Measurements from ENCODE around the gene OPCML. TPM values are rescaled to one million over a fixed set of nuclear protein-coding genes. Genes with fewer than 3 reads are reported as not detected.

Gene OPCML
- total and polyA plus RNA-seq, 2 of the 13 experiments (the other 11 are each of a cell fraction or from before 2014, with no cell fraction given), result not detected

DNA sequence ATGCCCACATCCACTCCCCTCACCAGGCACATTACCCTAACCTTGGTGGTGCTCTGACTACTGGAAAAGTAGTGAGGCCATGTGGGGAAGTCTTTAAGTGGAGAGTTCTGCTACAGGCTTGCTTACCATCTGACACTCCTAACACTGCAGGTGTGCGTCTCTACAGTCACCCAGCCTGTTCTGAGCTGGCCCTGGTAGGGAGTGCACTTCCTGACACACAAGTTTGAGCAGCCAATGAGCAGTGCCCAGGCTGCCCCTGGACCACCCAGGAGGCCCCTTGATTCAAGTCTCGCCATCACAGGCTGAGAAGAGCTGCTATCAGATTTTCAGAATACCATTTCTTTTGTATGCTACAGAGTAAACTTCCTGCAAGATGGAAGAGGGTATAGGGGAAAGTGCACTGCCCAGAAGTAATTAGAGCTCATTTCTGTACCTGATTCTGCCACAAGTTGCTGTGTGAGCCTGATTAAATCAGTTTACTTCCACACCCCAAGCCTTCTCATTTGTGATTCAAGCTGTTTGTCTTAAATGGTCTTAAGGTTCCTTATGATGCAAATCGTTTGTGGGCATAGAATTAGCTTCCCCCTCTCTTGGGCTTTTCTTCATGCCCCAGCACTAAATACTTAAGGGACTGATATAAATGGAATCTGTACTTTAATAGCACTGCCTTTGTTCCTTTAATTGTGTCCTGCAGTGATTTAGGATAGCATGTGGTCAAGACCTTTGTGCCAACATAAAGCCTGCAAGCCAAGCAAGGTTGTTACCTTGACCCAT is 22.2 kb downstream of the OPCML start:
- Histone ChIP-seq H3K4me1 (ENCODE audit: insufficient read depth, low read length) (no peaks in the 10 kb centered on the region), H3K27me3 (ENCODE audit: control insufficient read depth in 1 of 2, insufficient read depth in 2 of 2, low read length in 2 of 2) (peaks cover 1 to 3% of the 10 kb centered on the region in 2 experiments; a peak in 2 of 5 replicates), H2AFZ (ENCODE audit: low read length) (no peak overlapping the region), H3K36me3 (replicated peaks in 1 of 2; ENCODE audit: control insufficient read depth in 1 of 2, insufficient read depth in 2 of 2, low read length in 2 of 2) (no peaks in the 10 kb centered on the region), H3K9me3 (ENCODE audit: low read length) (no peaks in the 10 kb centered on the region), H3K4me2 (ENCODE audit: low read depth, low read length) (no peak overlapping the region), H3K9ac (ENCODE audit: insufficient read depth, low read depth, low read length) (no peak overlapping the region), H3K4me3 (replicated peaks in 1 of 3; ENCODE audit: insufficient read depth in 1 of 3, low read depth in 2 of 3, low read length in 3 of 3) (no peak overlapping the region), H4K20me1 (ENCODE audit: insufficient read depth, low read length) (no peaks in the 10 kb centered on the region), H3K27ac (ENCODE audit: extremely low read length, insufficient read depth, low read length) (no peak overlapping the region), H3K79me2 (ENCODE audit: insufficient read depth, low read length) (no peaks in the 10 kb centered on the region)
- no peak for ATAC-seq
- ChIA-PET CTCF (ENCODE audit: low intra/inter-chr PET ratio, low total read pairs) (no interaction called here), POLR2A (no interaction called here)
- BruUV-seq (replicated peaks), result no TSS peak
- WGBS (ENCODE audit: low lambda C conversion rate), result 0% methylated on average over 2 of the region's 3 CpGs
- in situ Hi-C loops (cut with HindIII; ENCODE audit: extremely low pct_ligation_motif_present, low pct_unique_long_range_greater_than_20kb) (no loop called here), intact Hi-C loops (cut with micrococcal nuclease; ENCODE audit: unreplicated experiment) (no loop called here)
- DNase-seq (ENCODE audit: low spot score), result no peak
- FAIRE-seq, result no peak
- TF ChIP-seq AGO2 (optimal IDR thresholded peaks at IDR 0.05; ENCODE audit: low read depth, low read length) (no peak), ZNF737 (CRISPR knock-in tag; IDR thresholded peaks at IDR 0.05; ENCODE audit: borderline replicate concordance) (no peak), ZNF496 (CRISPR knock-in tag; IDR thresholded peaks at IDR 0.05; ENCODE audit: insufficient replicate concordance) (no peak), ZZZ3 (CRISPR knock-in tag; IDR thresholded peaks at IDR 0.05; ENCODE audit: borderline replicate concordance) (no peak), NKX3-1 (CRISPR knock-in tag; IDR thresholded peaks at IDR 0.05) (no peak)
- TF ChIP-seq, protein P1, sequence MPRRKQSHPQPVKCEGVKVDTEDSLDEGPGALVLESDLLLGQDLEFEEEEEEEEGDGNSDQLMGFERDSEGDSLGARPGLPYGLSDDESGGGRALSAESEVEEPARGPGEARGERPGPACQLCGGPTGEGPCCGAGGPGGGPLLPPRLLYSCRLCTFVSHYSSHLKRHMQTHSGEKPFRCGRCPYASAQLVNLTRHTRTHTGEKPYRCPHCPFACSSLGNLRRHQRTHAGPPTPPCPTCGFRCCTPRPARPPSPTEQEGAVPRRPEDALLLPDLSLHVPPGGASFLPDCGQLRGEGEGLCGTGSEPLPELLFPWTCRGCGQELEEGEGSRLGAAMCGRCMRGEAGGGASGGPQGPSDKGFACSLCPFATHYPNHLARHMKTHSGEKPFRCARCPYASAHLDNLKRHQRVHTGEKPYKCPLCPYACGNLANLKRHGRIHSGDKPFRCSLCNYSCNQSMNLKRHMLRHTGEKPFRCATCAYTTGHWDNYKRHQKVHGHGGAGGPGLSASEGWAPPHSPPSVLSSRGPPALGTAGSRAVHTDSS (CRISPR knock-in tag; conservative IDR thresholded peaks at IDR 0.05), result no peak

DNA sequence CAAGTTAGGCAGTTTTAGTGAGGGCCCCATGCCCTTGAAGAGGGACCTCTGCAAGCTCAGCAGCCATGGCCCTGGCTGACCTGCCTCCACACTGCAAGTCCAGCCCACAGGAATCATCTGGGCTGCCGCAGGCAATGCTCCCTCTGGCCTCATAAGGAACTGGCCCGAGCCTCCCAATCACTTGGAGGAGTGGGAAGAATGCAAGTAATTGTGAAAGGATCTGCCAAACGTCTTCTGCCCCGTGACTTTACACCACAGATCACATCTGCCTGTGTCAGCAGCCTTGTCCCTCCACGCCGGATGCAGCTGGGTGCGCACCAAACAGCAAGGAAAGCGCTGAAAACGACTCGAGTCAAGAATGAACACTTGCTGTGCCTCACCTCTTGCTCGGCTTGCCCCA is 23.8 kb downstream of the OPCML start:
- H3K27ac ChIP-seq (ENCODE audit: extremely low read length, insufficient read depth, low read length), result no peak overlapping the region
- H2AFZ ChIP-seq (ENCODE audit: low read length), result no peak overlapping the region
- intact Hi-C loops (cut with micrococcal nuclease; ENCODE audit: unreplicated experiment) (no loop called here), in situ Hi-C loops (cut with HindIII; ENCODE audit: extremely low pct_ligation_motif_present, low pct_unique_long_range_greater_than_20kb) (no loop called here)
- no peaks in the 10 kb centered on the region for H3K36me3 ChIP-seq (replicated peaks in 1 of 2; ENCODE audit: control insufficient read depth in 1 of 2, insufficient read depth in 2 of 2, low read length in 2 of 2)
- no TSS peak for BruUV-seq (replicated peaks)
- no peaks in the 10 kb centered on the region for H3K9me3 ChIP-seq (ENCODE audit: low read length)
- ChIA-PET POLR2A (no interaction called here), CTCF (ENCODE audit: low intra/inter-chr PET ratio, low total read pairs) (no interaction called here)
- H3K4me2 ChIP-seq (ENCODE audit: low read depth, low read length), result no peak overlapping the region
- DNase-seq (ENCODE audit: low spot score) (no peak), ATAC-seq (no peak), FAIRE-seq (no peak)
- WGBS (ENCODE audit: low lambda C conversion rate), result 21% methylated on average over 8 of the region's 11 CpGs
- no peaks in the 10 kb centered on the region for H3K4me1 ChIP-seq (ENCODE audit: insufficient read depth, low read length)
- H4K20me1 ChIP-seq (ENCODE audit: insufficient read depth, low read length), result no peaks in the 10 kb centered on the region
- no peak overlapping the region for H3K9ac ChIP-seq (ENCODE audit: insufficient read depth, low read depth, low read length)
- no peak overlapping the region for H3K4me3 ChIP-seq (replicated peaks in 1 of 3; ENCODE audit: insufficient read depth in 1 of 3, low read depth in 2 of 3, low read length in 3 of 3)
- H3K27me3 ChIP-seq (ENCODE audit: control insufficient read depth in 1 of 2, insufficient read depth in 2 of 2, low read length in 2 of 2), result peaks cover 1 to 7% of the 10 kb centered on the region in 2 experiments; a peak in 1 of 5 replicates
- no peaks in the 10 kb centered on the region for H3K79me2 ChIP-seq (ENCODE audit: insufficient read depth, low read length)
- TF ChIP-seq, protein P2, sequence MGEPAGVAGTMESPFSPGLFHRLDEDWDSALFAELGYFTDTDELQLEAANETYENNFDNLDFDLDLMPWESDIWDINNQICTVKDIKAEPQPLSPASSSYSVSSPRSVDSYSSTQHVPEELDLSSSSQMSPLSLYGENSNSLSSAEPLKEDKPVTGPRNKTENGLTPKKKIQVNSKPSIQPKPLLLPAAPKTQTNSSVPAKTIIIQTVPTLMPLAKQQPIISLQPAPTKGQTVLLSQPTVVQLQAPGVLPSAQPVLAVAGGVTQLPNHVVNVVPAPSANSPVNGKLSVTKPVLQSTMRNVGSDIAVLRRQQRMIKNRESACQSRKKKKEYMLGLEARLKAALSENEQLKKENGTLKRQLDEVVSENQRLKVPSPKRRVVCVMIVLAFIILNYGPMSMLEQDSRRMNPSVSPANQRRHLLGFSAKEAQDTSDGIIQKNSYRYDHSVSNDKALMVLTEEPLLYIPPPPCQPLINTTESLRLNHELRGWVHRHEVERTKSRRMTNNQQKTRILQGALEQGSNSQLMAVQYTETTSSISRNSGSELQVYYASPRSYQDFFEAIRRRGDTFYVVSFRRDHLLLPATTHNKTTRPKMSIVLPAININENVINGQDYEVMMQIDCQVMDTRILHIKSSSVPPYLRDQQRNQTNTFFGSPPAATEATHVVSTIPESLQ (CRISPR knock-in tag; conservative IDR thresholded peaks at IDR 0.05), result no peak
- TF ChIP-seq ZNF572 (CRISPR knock-in tag; IDR thresholded peaks at IDR 0.05) (no peak), STAG1 (CRISPR knock-in tag; IDR thresholded peaks at IDR 0.05) (no peak), SRSF9 (IDR thresholded peaks at IDR 0.05; ENCODE audit: borderline replicate concordance, insufficient read depth, low read depth, low read length, poor library complexity, severe bottlenecking) (no peak), ZNF562 (CRISPR knock-in tag; IDR thresholded peaks at IDR 0.05; ENCODE audit: borderline replicate concordance) (no peak), PTBP1 (IDR thresholded peaks at IDR 0.05; ENCODE audit: low read depth, low read length, poor library complexity, severe bottlenecking) (no peak), POLR2AphosphoS2 (IDR thresholded peaks at IDR 0.05; ENCODE audit: low read depth, low read length) (no peak)
- TF ChIP-seq, protein P3, sequence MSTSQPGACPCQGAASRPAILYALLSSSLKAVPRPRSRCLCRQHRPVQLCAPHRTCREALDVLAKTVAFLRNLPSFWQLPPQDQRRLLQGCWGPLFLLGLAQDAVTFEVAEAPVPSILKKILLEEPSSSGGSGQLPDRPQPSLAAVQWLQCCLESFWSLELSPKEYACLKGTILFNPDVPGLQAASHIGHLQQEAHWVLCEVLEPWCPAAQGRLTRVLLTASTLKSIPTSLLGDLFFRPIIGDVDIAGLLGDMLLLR (CRISPR knock-in tag; IDR thresholded peaks at IDR 0.05), result no peak

Data from HepG2 (cell line).